KMS-11 (cell line): ENCODE measurements around the gene KLHL29.

Source experiments
- H2AFZ ChIP-seq: fragments of 200-600 bp; sonication (generic); 2 replicates; pipeline ENCODE4 v1.6.1; 2016; ENCODE audit warnings: antibody characterized with exemption, mixed run types, low read depth
- H3K27ac ChIP-seq: fragments of 200-600 bp; sonication (generic); 2 replicates; pipeline ENCODE4 v1.6.1; 2016; ENCODE audit warnings: mild to moderate bottlenecking, mixed run types
- H3K27me3 ChIP-seq: fragments of 200-600 bp; sonication (generic); 2 replicates; pipeline ENCODE4 v1.6.1; 2017; ENCODE audit warnings: mild to moderate bottlenecking, low read depth, mixed run types, moderate library complexity; ENCODE audit not compliant: insufficient read depth
- H3K36me3 ChIP-seq: fragments of 200-600 bp; sonication (generic); 2 replicates; pipeline ENCODE4 v1.6.1; 2017; ENCODE audit warnings: mild to moderate bottlenecking, mixed run types; ENCODE audit not compliant: insufficient read depth
- H3K4me1 ChIP-seq: fragments of 200-600 bp; sonication (generic); 2 replicates; pipeline ENCODE4 v1.6.1; 2016; ENCODE audit warnings: mild to moderate bottlenecking, low read depth, mixed run types; ENCODE audit not compliant: poor library complexity, severe bottlenecking
- H3K4me2 ChIP-seq: fragments of 200-600 bp; sonication (generic); 2 replicates; pipeline ENCODE4 v1.7.0; 2016; ENCODE audit warnings: mild to moderate bottlenecking, mixed run types
- H3K4me3 ChIP-seq: fragments of 200-600 bp; sonication (generic); IDR thresholded peaks from 2 replicates; pipeline ENCODE4 v1.6.1; 2017; ENCODE audit warnings: low read depth, low read length, mixed read lengths; ENCODE audit not compliant: insufficient read depth
- H3K79me2 ChIP-seq: fragments of 200-600 bp; sonication (generic); 2 replicates; pipeline ENCODE4 v1.6.1; 2016; ENCODE audit warnings: low read depth, mixed run types; ENCODE audit not compliant: insufficient read depth
- H3K9ac ChIP-seq: fragments of 200-600 bp; sonication (generic); 2 replicates; pipeline ENCODE4 v1.6.1; 2016; ENCODE audit warnings: mild to moderate bottlenecking, mixed run types
- H4K20me1 ChIP-seq: fragments of 200-600 bp; sonication (generic); 2 replicates; pipeline ENCODE4 v1.6.1; 2016; ENCODE audit warnings: mild to moderate bottlenecking, mixed run types; ENCODE audit not compliant: insufficient read depth
- CTCF ChIP-seq: fragments of 200-600 bp; sonication (generic); conservative IDR thresholded peaks from 2 replicates; pipeline ENCODE4 v1.6.1; 2017; ENCODE audit warnings: low read depth, mild to moderate bottlenecking, antibody characterized with exemption, low read length, moderate library complexity, mixed read lengths

The KLHL29 gene

GRCh38 chr2:23574919-23575654 lies 190.1 kb downstream of the KLHL29 start:
- no peaks in the 10 kb centered on the region for H3K36me3 ChIP-seq
- H3K9ac ChIP-seq: no peak overlapping the region
- H3K4me3 ChIP-seq: no peak overlapping the region
- H3K27ac ChIP-seq: no peak overlapping the region
- no peaks in the 10 kb centered on the region for H4K20me1 ChIP-seq
- no peak for TF ChIP-seq CTCF
- no peak overlapping the region for H2AFZ ChIP-seq
- H3K4me1 ChIP-seq: no peaks in the 10 kb centered on the region
- no peak overlapping the region for H3K4me2 ChIP-seq
- no peaks in the 10 kb centered on the region for H3K27me3 ChIP-seq
- H3K79me2 ChIP-seq: no peaks in the 10 kb centered on the region

GRCh38 chr2:23578964-23579671 lies 194.1 kb downstream of the KLHL29 start:
- H3K27ac ChIP-seq: no peak overlapping the region
- H4K20me1 ChIP-seq: no peaks in the 10 kb centered on the region
- no peak overlapping the region for H3K9ac ChIP-seq
- no peak overlapping the region for H3K4me2 ChIP-seq
- H3K36me3 ChIP-seq: no peaks in the 10 kb centered on the region
- no peaks in the 10 kb centered on the region for H3K4me1 ChIP-seq
- TF ChIP-seq CTCF: no peak
- no peak overlapping the region for H3K4me3 ChIP-seq
- no peaks in the 10 kb centered on the region for H3K79me2 ChIP-seq
- H3K27me3 ChIP-seq: no peaks in the 10 kb centered on the region
- no peak overlapping the region for H2AFZ ChIP-seq

- TF ChIP-seq CTCF: no peak
- Histone ChIP-seq H3K4me1 (no peaks in the 10 kb centered on the region), H3K4me2 (no peak overlapping the region), H3K36me3 (no peaks in the 10 kb centered on the region), H3K9ac (no peak overlapping the region), H4K20me1 (no peaks in the 10 kb centered on the region), H3K27me3 (no peaks in the 10 kb centered on the region), H3K4me3 (no peak overlapping the region), H3K79me2 (no peaks in the 10 kb centered on the region), H3K27ac (no peak overlapping the region), H2AFZ (no peak overlapping the region)
These were observed 194.7 kb downstream of the KLHL29 start for GRCh38 chr2:23579674-23580073.

GRCh38 chr2:23583467-23583866 lies 198.5 kb downstream of the KLHL29 start:
- Histone ChIP-seq H4K20me1 (no peaks in the 10 kb centered on the region), H3K4me3 (no peak overlapping the region), H3K4me1 (no peaks in the 10 kb centered on the region), H3K9ac (no peak overlapping the region), H3K27ac (no peak overlapping the region), H3K79me2 (no peaks in the 10 kb centered on the region), H3K4me2 (no peak overlapping the region), H3K27me3 (no peaks in the 10 kb centered on the region), H3K36me3 (no peaks in the 10 kb centered on the region), H2AFZ (no peak overlapping the region)
- no peak for TF ChIP-seq CTCF
